ENCODE measurements around the gene DHRS13.
"Not testable (repeated sequence)": the region's sequence is repeated elsewhere in the genome, so short reads cannot be mapped to it uniquely, and the experiment has no call there.

The DHRS13 gene

GRCh38 chr17:28903546-28903841 lies 615 bp upstream of the DHRS13 start:
- not testable (repeated sequence) for DNase-seq (ENCODE audit: low spot score)

- no peak for DNase-seq (ENCODE audit: low spot score)
Measured at GRCh38 chr17:28901866-28902818, 737 bp downstream of the DHRS13 start.

- no peak for DNase-seq (ENCODE audit: low spot score)
Measured at GRCh38 chr17:28900986-28901726, 1.7 kb downstream of the DHRS13 start.

- no peak for DNase-seq (ENCODE audit: low spot score)
Measured at GRCh38 chr17:28899212-28899815, 3.6 kb downstream of the DHRS13 start.

GRCh38 chr17:28898527-28898955 lies 4.3 kb downstream of the DHRS13 start:
- DNase-seq (ENCODE audit: low spot score), result no peak

GRCh38 chr17:28897769-28898526 lies 4.9 kb downstream of the DHRS13 start:
- DNase-seq (ENCODE audit: low spot score), result no peak

- no peak for DNase-seq (ENCODE audit: low spot score)
Measured at GRCh38 chr17:28896884-28897768, 5.8 kb downstream of the DHRS13 start, which contains the start of gene FLOT2. TSS of gene FLOT2 (minus strand) at chr17:28897733. CDS start at chr17:28897574, 159 bp downstream.

GRCh38 chr17:28896491-28896883 lies 6.4 kb downstream of the DHRS13 start:
- DNase-seq (ENCODE audit: low spot score), result no peak

GRCh38 chr17:28895794-28896447 lies 7.0 kb downstream of the DHRS13 start:
- no peak for DNase-seq (ENCODE audit: low spot score)

- not testable (repeated sequence) for DNase-seq (ENCODE audit: low spot score)
Measured at GRCh38 chr17:28893248-28894183, 9.4 kb downstream of the DHRS13 start.

GRCh38 chr17:28892024-28892423 lies 10.9 kb downstream of the DHRS13 start:
- no peak for DNase-seq (ENCODE audit: low spot score)

GRCh38 chr17:28891201-28891600 lies 11.7 kb downstream of the DHRS13 start:
- DNase-seq (ENCODE audit: low spot score), result no peak

GRCh38 chr17:28889996-28890395 lies 12.9 kb downstream of the DHRS13 start:
- DNase-seq (ENCODE audit: low spot score), result no peak

GRCh38 chr17:28888832-28889231 lies 14.0 kb downstream of the DHRS13 start:
- no peak for DNase-seq (ENCODE audit: low spot score)

GRCh38 chr17:28887871-28888471 lies 14.9 kb downstream of the DHRS13 start:
- DNase-seq (ENCODE audit: low spot score), result no peak

GRCh38 chr17:28885951-28886350 lies 16.9 kb downstream of the DHRS13 start:
- DNase-seq (ENCODE audit: low spot score), result no peak

- no peak for DNase-seq (ENCODE audit: low spot score)
Measured at GRCh38 chr17:28885363-28885762, 17.5 kb downstream of the DHRS13 start.

- DNase-seq (ENCODE audit: low spot score), result no peak
Measured at GRCh38 chr17:28883967-28884702, 18.7 kb downstream of the DHRS13 start.

Data from pons (tissue), 1 donor.